ENCODE measurements around the gene PSMB7.

- TF ChIP-seq POLR2A (IDR thresholded peaks at IDR 0.05) (no peak), CTCF (IDR thresholded peaks at IDR 0.05) (no peak)
Observed at GRCh38 chr9:124357721-124358361, 57.4 kb downstream of the PSMB7 start.
